ENCODE measurements around the gene LDLRAD4.
"Not testable (repeated sequence)": the region's sequence is repeated elsewhere in the genome, so short reads cannot be mapped to it uniquely, and the experiment has no call there.

Gene LDLRAD4

DNA sequence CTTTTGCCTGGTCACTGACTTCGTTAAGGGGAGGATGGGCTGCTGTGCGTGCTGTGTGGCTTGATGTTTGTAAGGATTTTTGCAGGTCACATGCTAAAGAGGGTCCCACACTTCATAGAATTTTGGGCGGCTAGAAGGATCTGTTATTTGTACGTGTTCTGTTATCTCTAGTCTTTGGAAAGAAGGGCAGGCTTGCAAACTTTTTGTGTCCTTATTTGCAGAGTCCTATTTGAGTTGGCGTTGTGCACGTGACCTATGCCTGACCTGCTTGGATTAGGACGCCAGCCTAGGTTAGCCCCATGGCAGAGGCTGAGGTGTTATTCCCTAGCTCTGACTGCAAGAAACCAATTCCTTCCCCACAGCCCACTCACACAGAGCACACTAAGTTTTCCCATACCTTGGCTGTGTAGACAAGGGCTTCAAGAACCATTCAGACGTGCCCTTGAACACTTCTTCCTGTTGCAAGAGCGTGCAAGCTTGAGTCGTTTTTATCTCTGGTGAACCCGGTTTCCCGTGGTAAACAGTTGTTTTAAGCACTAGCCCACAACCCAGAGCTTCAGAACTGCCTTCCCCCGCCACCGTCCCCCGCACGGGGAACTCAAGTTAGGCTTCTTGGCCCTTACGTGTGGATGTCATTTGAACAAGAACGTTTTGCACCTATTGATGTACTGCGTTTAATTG is 94.6 kb downstream of the LDLRAD4 start:
- no peak for DNase-seq

DNA sequence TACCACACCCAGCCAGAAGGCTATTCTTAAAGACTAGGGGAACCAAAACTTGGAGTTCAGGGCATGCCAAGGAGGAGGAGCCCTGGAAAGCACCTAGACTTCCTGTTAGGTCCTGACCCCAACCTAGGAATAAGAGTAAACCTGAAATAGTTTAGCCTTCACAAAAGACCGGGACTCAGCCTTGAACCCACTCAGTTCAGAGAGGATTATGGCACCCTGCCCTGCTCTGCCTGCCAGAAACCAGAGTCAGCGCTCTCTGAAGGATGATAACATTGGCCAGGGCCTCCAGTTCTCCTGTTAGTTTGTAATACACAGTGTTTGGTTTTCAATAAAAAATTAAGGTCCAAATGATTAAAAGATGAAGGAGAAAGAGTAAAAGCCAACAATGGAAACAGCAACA is 96.4 kb downstream of the LDLRAD4 start:
- DNase-seq = no peak

GRCh38 chr18:13316063-13316462 is 97.5 kb downstream of the LDLRAD4 start:
- no peak for DNase-seq

- DNase-seq = no peak
Observed at GRCh38 chr18:13317801-13318200, 99.2 kb downstream of the LDLRAD4 start.

GRCh38 chr18:13318731-13319501 is 100.4 kb downstream of the LDLRAD4 start:
- DNase-seq = no peak

DNA sequence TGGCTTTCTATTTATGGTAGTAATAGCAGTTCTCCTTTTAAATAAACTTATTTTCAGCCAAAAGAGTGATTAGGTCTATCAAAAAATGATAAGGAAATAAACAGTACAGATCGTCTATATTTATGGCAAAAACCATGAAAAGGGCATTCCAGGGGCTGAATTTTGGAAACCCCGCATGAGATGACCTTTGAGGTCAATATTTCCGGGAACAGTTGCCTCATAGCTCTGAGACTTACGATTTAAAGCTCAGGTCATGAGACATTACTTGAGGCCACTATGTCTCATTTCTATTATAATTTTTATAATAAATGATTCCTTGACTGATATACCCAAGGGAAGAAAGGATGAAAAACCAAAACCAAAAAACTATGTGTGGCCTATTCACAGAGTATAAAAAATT is 101.1 kb downstream of the LDLRAD4 start:
- DNase-seq = no peak

GRCh38 chr18:13320096-13320495 is 101.5 kb downstream of the LDLRAD4 start:
- DNase-seq = no peak

DNA sequence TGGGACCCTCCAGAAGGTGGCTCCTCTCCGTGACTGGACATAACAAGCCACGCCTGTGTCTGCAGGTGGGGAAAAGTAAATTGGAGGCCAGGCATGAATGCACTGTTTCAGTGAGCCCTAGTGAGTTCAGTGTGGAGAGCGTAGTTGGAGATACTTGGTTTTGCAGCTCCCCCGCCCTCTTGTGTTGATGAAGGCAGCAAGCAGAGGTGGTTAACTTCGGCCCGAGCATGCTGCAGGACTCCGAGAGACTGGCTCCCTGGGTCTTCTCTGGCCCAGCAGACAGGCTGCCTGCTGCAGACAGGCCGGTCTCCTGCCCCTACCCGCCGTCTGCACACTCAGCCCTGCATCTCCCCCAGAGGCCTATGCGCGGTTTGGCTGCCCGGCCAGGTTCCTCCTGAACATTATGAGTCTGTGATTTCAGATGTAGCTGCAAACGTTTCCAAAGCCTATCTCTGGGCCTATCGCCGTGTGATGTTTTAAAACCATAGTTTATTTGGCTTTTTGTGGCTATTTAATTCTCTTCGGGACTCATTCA is 102.4 kb downstream of the LDLRAD4 start:
- DNase-seq = no peak

GRCh38 chr18:13321923-13322322 is 103.4 kb downstream of the LDLRAD4 start:
- DNase-seq = no peak

- no peak for DNase-seq
Observed at GRCh38 chr18:13323186-13323585, 104.6 kb downstream of the LDLRAD4 start.

DNA sequence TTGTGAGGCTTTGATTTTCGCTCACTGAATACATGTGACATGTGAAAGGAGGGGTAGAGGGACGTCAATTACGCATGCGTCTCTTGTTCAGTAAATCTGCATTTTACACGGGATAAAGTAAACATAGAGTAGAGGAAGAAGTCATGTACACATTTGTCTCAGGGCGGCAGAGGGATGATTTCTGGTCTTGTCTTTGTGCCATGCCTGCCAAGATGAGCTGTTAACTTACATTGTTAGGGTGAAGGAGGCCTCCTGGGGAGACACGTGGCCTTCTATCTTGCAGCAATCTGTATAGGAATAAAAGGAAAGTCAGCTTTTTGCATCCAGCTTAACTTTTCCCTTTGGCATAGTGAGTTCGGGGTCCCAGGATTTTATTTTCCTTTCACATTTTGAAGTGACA is 106.3 kb downstream of the LDLRAD4 start:
- no peak for DNase-seq

- DNase-seq = no peak
Observed at GRCh38 chr18:13328213-13328612, 109.7 kb downstream of the LDLRAD4 start.

DNA sequence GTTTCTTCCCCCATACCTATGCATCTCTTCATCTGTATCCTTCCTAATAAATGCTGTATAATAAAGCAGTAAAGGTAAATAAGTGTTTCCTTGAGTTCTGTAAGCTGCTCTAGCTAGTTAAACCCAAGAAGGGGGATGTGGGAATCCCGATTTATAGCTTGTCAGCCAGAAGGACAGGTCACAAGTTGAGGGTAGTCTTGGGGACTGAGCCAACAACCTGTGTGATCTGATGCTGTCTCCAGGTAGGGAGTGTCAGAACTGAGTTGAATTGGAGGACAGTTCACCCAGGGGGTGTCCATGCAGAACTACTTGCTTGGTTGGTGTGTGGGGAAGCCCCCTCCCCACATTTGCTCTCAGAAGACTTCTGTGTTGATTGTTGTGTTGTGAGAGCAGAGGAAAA is 112.4 kb downstream of the LDLRAD4 start:
- DNase-seq = no peak

DNA sequence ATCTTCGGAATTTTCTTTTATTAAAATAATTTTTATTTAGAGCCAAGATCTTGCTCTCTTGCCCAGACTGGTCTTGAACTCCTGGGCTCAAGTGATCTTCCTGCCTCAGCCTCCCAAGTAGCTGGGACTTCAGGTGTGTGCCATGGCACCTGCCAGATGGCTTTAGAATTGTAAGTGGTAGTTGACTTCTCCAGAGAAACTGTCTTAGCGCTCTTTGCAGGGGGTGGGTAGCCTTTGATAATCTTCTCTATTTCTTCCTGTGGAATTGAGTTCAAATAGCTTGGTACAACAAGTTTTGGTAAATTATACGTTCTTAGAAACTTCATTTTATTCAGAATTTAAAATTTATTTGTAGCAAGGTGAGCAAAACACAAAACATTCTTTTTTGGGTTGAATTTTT is 113.3 kb downstream of the LDLRAD4 start:
- no peak for DNase-seq

- no peak for DNase-seq
Observed at GRCh38 chr18:13332874-13333273, 114.3 kb downstream of the LDLRAD4 start.

DNA sequence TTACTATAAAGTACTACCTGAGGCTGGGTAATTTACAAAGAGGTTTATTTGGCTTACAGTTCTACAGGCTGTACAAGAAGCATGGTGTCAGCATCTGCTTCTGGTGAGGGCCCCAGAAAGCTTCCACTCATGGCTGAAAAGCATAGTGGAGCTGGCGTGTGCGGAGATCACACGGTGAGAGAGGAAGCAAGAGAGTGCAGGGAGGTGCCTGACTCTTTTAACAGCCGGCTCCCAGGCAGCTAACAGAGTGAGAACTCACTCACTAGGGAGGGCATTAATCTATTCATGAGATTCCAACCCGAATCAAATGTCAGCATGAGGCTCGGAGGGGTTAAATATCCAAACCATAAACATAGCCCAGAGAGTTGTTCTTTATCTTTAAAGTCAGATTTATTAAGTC is 117.3 kb downstream of the LDLRAD4 start:
- no peak for DNase-seq

DNA sequence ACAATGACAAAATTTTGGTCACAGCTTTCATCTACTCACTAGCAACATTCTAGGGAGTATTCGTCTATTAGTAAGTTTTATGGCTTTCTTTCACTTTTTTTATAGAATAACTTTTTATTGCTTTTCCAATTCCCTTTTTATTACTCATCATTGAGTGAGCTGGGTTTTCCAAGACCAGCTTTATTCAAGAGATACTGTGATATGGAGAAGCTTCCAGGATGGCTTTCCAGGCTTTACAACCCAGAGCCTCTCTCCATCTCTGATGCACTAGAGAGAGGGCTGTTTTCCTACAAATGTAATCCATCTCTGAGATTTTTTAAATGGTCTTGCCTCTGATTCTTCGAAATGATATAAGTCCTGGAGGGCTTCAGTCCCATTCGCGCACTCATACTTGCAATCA is 118.3 kb downstream of the LDLRAD4 start:
- no peak for DNase-seq

DNA sequence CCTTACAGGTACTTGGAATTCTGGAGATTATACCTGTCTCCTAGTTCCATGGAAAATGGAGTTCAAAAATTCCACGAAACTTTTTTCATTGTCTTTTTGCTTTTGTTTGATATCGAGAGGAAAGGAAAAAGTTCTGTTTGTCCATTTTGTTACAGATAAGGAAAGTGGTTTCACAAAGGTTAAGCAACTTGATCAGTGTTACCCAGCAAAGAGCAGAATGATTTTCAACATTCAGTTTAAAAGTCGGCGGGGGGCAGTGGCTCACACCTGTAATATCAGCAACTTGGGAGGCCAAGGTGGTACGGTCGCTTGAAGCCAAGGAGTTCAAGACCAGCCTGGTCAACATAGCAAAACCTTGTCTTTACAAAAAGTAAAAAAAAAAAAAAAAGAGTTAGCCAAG is 118.8 kb downstream of the LDLRAD4 start:
- no peak for DNase-seq

DNA sequence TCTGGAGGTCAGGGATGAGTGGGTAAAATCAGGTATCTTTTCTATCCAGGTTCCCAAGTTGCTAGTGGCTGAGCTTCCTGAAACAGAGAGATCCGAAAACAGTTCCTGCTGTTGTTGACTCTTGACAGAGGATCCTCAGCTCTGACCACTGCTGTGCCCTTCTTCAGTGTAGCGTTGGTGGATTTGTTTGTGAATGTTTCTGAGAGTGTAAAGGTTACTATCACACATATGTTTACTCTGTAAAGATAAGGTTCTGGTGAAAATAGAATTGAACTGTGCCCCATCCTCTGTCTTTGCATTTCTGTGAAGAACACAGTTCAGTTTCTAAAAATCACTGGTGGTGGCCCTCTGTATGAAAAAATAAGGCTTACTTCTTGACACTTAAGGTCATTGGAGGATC is 119.8 kb downstream of the LDLRAD4 start:
- DNase-seq = no peak

DNA sequence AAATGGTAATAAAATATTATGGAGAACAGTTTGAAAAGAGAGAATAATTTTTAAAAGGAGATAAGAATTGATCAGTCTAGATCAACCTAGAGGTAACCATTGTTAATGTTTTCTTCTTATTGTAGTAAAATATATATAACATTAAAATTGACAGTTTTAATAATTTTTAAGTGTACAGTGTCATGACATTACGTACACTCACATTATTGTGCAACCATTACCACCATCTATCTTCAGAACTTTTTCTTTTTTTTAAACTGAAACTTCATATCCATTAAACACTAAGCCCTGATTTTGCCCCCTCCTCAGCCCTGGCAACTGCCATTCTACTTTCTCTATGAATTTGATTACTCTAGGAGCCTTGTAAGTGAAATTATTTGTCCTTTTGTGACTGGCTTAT is 121.1 kb downstream of the LDLRAD4 start:
- no peak for DNase-seq

GRCh38 chr18:13346449-13346848 is 127.9 kb downstream of the LDLRAD4 start:
- DNase-seq = not testable (repeated sequence)

DNA sequence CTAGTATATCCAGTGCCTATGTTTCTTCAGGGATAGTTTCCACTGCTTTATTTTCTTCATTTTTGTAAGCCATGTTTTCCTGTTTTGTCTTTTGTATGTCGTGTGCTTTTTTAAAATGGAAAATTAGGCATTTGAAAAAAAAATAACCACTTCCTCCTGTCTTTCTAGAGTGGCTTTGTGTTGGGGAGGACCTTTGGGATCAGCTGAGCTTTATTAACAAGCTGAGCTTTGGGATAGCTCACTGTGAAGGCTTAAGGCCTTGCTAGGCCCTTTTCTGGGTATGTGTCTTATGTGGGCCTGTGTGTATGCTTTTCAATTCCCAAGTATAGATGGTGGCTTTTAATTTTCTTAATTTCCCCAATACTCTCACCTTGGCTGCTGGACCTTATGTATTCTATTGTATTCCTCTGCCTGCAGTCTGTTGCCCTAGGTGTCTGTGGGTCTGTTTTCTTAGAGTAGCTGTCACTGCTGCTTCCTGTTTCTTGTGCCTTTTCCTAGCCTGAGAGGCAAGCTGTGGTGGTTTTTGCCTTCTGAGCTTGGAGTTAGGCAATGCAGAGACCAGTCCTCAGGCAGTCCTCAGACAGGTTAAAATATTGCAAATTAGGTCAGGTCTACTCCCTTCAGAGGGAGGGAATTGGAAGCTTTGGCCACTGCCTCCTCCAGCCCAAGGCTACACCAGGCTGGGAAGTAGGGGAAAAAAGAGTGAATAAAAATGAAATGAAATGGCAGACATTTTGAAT is 134.7 kb downstream of the LDLRAD4 start:
- DNase-seq = no peak

GRCh38 chr18:13354402-13354801 is 135.8 kb downstream of the LDLRAD4 start:
- no peak for DNase-seq

DNA sequence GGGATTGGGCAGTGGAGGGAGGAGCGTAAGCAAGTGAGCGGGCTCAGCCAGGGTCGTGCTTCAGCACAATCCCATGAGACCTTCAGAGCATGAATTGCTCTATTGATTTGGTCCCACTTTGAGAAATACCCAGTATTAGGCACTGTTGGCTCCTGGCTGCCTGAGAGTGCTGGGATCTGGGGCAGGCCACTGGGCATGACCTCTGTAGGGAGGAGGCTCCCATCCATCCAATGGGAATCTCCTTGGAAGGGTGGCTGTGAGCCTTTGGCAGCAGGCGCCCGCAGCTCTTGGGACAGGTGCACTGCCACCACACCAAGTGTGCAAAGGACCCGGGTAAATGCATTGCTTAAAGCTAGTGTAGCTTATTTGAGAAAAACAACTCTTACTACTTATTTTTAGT is 137.5 kb downstream of the LDLRAD4 start:
- DNase-seq = no peak
